DND-41 (cell line): ENCODE data around the gene APOA5.

Source experiments
- ATAC-seq: fragments of 200-7000 bp; cut with Tn5 transposase; 3 replicates; pipeline ENCODE4 v1.9.1; 2021; ENCODE audit warnings: low read depth; ENCODE audit not compliant: insufficient read depth
- DNase-seq: peaks from one replicate; pipeline ENCODE4 v3.0.0-alpha.2; 2020
- H2AFZ ChIP-seq: 2 replicates; pipeline ENCODE4 v1.6.0; 2012; ENCODE audit warnings: low read depth, low read length
- H3K27ac ChIP-seq: 2 replicates; pipeline ENCODE4 v1.5.1; 2012; ENCODE audit warnings: low read length, inconsistent platforms
- H3K27me3 ChIP-seq: fragments of 200-600 bp; sonication (generic); 2 replicates; pipeline ENCODE4 v1.6.0; 2012; ENCODE audit warnings: low read length, mild to moderate bottlenecking, inconsistent platforms; ENCODE audit not compliant: insufficient read depth, poor library complexity
- H3K36me3 ChIP-seq: 2 replicates; pipeline ENCODE4 v1.5.1; 2012; ENCODE audit warnings: low read length, inconsistent platforms; ENCODE audit not compliant: insufficient read depth
- H3K4me1 ChIP-seq: 2 replicates; pipeline ENCODE4 v1.5.1; 2012; ENCODE audit warnings: mild to moderate bottlenecking, low read length; ENCODE audit not compliant: insufficient read depth
- H3K4me2 ChIP-seq: 2 replicates; pipeline ENCODE4 v1.6.0; 2012; ENCODE audit warnings: mild to moderate bottlenecking, moderate library complexity, low read length, inconsistent platforms; ENCODE audit not compliant: insufficient read depth
- H3K4me3 ChIP-seq, 2 experiments: fragments of 200-600 bp in 1 of 2; shearing (Covaris generic) in 1 of 2; 2 replicates each; pipeline ENCODE4 v1.5.1; 2012 to 2016; ENCODE audit warnings: inconsistent platforms in 2 of 2, low read length in 2 of 2, mild to moderate bottlenecking in 2 of 2, low read depth in 1 of 2, moderate library complexity in 1 of 2
- H3K79me2 ChIP-seq: 2 replicates; pipeline ENCODE4 v1.6.0; 2012; ENCODE audit warnings: low read length, inconsistent platforms; ENCODE audit not compliant: insufficient read depth
- H3K9ac ChIP-seq: 2 replicates; pipeline ENCODE4 v1.6.0; 2012; ENCODE audit warnings: low read depth, mild to moderate bottlenecking, inconsistent platforms, low read length, moderate library complexity
- H3K9me3 ChIP-seq: 2 replicates; pipeline ENCODE4 v1.5.1; 2012; ENCODE audit warnings: low read length, moderate library complexity, mild to moderate bottlenecking, inconsistent platforms; ENCODE audit not compliant: insufficient read depth, severe bottlenecking
- H4K20me1 ChIP-seq: 2 replicates; pipeline ENCODE4 v1.6.0; 2012; ENCODE audit warnings: low read length; ENCODE audit not compliant: insufficient read depth
- EZH2 ChIP-seq: IDR thresholded peaks from 3 replicates; pipeline ENCODE4 v1.6.1; 2012; ENCODE audit warnings: borderline replicate concordance, low read depth, mild to moderate bottlenecking, moderate library complexity, low read length, inconsistent platforms; ENCODE audit not compliant: severe bottlenecking
- TF ChIP-seq, protein P1 (sequence below): IDR thresholded peaks from 2 replicates; pipeline ENCODE4 v1.5.1; 2012; ENCODE audit warnings: borderline replicate concordance, low read length, moderate library complexity, mild to moderate bottlenecking; ENCODE audit not compliant: poor library complexity, severe bottlenecking; ENCODE audit errors: extremely low read depth

APOA5 gene

DNA sequence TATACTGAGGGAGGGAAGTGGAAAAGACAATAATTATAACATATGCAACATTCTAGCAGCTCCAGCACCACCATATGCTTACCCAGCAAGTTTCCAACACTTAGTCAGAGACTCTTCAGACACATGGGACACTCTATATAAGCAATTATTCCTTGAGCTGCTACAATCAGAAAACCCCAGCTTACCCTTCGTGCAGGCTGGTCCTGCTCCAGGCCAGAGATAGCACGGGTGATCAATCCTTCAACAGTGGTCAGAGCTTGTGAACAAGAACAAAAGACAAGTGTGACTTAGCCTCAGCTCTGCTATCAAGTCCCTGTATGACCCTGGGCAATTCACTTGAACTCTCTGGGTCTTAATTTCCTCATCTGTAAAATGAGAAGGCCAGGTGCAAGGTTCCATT lies 5.4 kb downstream of the APOA5 start:
- TF ChIP-seq EZH2: no peak
- TF ChIP-seq, protein P1, sequence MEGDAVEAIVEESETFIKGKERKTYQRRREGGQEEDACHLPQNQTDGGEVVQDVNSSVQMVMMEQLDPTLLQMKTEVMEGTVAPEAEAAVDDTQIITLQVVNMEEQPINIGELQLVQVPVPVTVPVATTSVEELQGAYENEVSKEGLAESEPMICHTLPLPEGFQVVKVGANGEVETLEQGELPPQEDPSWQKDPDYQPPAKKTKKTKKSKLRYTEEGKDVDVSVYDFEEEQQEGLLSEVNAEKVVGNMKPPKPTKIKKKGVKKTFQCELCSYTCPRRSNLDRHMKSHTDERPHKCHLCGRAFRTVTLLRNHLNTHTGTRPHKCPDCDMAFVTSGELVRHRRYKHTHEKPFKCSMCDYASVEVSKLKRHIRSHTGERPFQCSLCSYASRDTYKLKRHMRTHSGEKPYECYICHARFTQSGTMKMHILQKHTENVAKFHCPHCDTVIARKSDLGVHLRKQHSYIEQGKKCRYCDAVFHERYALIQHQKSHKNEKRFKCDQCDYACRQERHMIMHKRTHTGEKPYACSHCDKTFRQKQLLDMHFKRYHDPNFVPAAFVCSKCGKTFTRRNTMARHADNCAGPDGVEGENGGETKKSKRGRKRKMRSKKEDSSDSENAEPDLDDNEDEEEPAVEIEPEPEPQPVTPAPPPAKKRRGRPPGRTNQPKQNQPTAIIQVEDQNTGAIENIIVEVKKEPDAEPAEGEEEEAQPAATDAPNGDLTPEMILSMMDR: no peak
- no peak overlapping the region for H3K9ac ChIP-seq
- H3K27me3 ChIP-seq: no peaks in the 10 kb centered on the region
- H3K36me3 ChIP-seq: peaks cover 53% of the 10 kb centered on the region
- no peaks in the 10 kb centered on the region for H3K9me3 ChIP-seq
- H2AFZ ChIP-seq: no peak overlapping the region
- DNase-seq (no peak), ATAC-seq (no peak)
- H3K4me3 ChIP-seq: peak overlapping the region in 1 of 2 experiments; percentile 87; a peak in 2 of 4 replicates
- peaks cover 22% of the 10 kb centered on the region for H3K4me1 ChIP-seq
- no peak overlapping the region for H3K27ac ChIP-seq
- H3K4me2 ChIP-seq: peak overlapping the region; percentile 99
- H4K20me1 ChIP-seq: no peaks in the 10 kb centered on the region
- peaks cover 20% of the 10 kb centered on the region for H3K79me2 ChIP-seq

DNA sequence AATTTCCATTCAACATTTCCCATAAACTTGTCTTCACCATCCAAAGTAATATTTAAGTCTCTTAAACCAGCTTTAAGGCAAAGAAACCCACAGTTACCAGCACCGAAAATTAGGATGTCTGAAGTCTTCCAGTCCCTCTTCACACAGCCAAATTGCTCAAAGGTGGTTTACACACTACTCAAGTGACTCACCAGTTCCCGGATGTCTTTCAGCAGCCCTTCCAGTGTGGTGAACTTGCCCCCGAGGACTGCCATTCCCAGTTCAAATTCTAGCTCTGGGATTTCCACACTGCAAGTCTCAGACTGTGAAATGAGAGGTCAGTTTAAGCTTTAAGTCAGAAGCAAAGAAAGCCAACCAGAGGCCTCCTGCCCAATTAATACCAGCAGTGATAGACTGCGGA lies 9.0 kb downstream of the APOA5 start:
- Histone ChIP-seq H3K4me3 (no peak overlapping the region), H3K79me2 (peaks cover 20% of the 10 kb centered on the region), H3K4me2 (no peak overlapping the region), H3K27me3 (no peaks in the 10 kb centered on the region), H3K27ac (no peak overlapping the region), H2AFZ (no peak overlapping the region), H3K9me3 (no peaks in the 10 kb centered on the region), H3K4me1 (peaks cover 13% of the 10 kb centered on the region), H3K9ac (no peak overlapping the region), H4K20me1 (no peaks in the 10 kb centered on the region), H3K36me3 (peaks cover 86% of the 10 kb centered on the region)
- TF ChIP-seq, protein P1: no peak
- no peak for TF ChIP-seq EZH2
- ATAC-seq: no peak
- DNase-seq: no peak

DNA sequence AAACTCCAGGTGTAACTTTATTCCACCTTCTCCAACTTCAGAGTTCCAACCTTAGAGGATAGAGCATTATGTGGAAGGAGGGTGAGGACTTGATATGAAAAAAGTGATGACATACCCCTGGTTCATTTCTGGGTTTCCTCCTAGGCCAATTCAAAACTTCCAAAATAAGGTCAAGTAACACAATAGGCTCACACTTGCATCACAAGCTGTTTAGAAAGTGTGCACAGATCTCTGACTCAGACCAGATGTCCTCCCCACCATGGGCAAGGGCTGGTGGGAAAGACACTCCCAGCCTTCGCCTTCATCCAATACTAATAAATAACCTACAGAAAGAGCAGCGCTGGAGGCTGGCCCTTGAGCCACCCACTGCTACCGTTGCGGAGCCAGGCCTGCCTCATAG lies 13.1 kb downstream of the APOA5 start:
- H4K20me1 ChIP-seq: no peaks in the 10 kb centered on the region
- peaks cover 11% of the 10 kb centered on the region for H3K4me1 ChIP-seq
- no peak overlapping the region for H3K4me3 ChIP-seq
- ATAC-seq (no peak), DNase-seq (no peak)
- no peak for TF ChIP-seq EZH2
- TF ChIP-seq, protein P1: no peak
- no peak overlapping the region for H3K27ac ChIP-seq
- H3K27me3 ChIP-seq: no peaks in the 10 kb centered on the region
- H3K36me3 ChIP-seq: peaks cover 68% of the 10 kb centered on the region
- no peak overlapping the region for H2AFZ ChIP-seq
- no peaks in the 10 kb centered on the region for H3K79me2 ChIP-seq
- H3K4me2 ChIP-seq: no peak overlapping the region
- no peak overlapping the region for H3K9ac ChIP-seq
- H3K9me3 ChIP-seq: no peaks in the 10 kb centered on the region

DNA sequence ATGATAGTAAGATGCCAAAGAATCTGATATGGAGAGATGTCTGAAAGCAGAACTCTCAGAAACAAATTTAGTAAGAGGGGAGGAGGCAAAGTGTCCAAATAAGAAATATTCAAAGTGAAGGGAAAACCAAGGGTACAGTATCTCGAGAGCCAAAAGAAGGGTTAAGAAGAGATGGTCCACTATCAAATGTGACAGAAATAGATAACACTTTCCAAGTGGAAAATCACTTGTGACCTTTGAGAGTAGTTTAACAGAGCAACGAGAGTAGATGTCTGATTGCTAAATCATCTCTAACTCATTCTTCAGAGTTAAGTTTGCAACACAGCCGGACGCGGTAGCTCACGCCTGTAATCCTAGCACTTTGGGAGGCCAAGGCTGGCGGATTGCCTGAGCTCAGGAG lies 14.6 kb downstream of the APOA5 start:
- no peaks in the 10 kb centered on the region for H3K9me3 ChIP-seq
- ATAC-seq (no peak), DNase-seq (no peak)
- no peak overlapping the region for H3K9ac ChIP-seq
- no peak overlapping the region for H2AFZ ChIP-seq
- TF ChIP-seq EZH2: no peak
- TF ChIP-seq, protein P1: no peak
- H3K4me2 ChIP-seq: no peak overlapping the region
- H3K27ac ChIP-seq: no peak overlapping the region
- H3K4me1 ChIP-seq: peaks cover 16% of the 10 kb centered on the region
- no peaks in the 10 kb centered on the region for H3K27me3 ChIP-seq
- H3K36me3 ChIP-seq: peaks cover 53% of the 10 kb centered on the region
- no peak overlapping the region for H3K4me3 ChIP-seq
- peaks cover 10% of the 10 kb centered on the region for H3K79me2 ChIP-seq
- H4K20me1 ChIP-seq: no peaks in the 10 kb centered on the region
